Activated naive CD8-positive, alpha-beta T cell treated with anti-CD3 and anti-CD28 coated beads, Interleukin-2, amount 50 U/mL, for 16 hours (primary cell): ENCODE measurements around the gene FURIN.
A peak's percentile ranks its signal among the peaks of the same experiment; 100 is the strongest.
"Not testable (repeated sequence)": the region's sequence is repeated elsewhere in the genome, so short reads cannot be mapped to it uniquely, and the experiment has no call there.

Source experiments
- DNase-seq: peaks from one replicate; pipeline ENCODE4 v3.0.0-alpha.2; 2020; ENCODE audit warnings: low read depth, low spot score

FURIN gene

DNA sequence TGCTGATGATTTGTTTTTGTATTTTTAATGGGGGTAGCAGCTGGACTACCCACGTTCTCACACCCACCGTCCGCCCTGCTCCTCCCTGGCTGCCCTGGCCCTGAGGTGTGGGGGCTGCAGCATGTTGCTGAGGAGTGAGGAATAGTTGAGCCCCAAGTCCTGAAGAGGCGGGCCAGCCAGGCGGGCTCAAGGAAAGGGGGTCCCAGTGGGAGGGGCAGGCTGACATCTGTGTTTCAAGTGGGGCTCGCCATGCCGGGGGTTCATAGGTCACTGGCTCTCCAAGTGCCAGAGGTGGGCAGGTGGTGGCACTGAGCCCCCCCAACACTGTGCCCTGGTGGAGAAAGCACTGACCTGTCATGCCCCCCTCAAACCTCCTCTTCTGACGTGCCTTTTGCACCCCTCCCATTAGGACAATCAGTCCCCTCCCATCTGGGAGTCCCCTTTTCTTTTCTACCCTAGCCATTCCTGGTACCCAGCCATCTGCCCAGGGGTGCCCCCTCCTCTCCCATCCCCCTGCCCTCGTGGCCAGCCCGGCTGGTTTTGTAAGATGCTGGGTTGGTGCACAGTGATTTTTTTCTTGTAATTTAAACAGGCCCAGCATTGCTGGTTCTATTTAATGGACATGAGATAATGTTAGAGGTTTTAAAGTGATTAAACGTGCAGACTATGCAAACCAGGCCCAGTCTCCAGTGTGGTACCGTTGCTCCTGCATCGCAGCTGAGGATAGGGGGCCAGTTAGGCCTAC is 14.6 kb downstream of the FURIN start:
- no peak for DNase-seq

DNA sequence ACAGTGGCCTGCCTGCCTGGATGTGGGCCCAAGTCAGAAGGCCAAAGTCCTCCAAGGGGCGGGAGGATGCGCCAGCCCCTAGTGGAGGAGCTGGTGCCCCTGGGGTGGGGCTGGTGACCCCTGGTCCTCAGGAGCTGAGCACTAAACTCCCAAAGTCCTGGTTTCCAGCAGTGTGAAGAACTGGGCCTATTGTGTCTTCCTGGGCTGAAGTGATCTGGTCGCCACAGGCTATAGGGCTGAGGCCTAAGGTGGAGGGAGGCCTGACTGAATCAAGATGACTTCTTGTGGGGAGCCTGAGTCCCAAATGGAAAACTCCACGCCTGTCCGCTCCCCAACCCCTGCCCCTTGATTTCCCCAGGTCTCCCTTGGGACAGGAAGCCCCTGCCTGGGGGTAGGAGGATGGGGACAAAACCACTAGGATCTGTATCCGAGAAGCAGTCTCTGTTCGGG is 15.2 kb downstream of the FURIN start:
- no peak for DNase-seq

DNA sequence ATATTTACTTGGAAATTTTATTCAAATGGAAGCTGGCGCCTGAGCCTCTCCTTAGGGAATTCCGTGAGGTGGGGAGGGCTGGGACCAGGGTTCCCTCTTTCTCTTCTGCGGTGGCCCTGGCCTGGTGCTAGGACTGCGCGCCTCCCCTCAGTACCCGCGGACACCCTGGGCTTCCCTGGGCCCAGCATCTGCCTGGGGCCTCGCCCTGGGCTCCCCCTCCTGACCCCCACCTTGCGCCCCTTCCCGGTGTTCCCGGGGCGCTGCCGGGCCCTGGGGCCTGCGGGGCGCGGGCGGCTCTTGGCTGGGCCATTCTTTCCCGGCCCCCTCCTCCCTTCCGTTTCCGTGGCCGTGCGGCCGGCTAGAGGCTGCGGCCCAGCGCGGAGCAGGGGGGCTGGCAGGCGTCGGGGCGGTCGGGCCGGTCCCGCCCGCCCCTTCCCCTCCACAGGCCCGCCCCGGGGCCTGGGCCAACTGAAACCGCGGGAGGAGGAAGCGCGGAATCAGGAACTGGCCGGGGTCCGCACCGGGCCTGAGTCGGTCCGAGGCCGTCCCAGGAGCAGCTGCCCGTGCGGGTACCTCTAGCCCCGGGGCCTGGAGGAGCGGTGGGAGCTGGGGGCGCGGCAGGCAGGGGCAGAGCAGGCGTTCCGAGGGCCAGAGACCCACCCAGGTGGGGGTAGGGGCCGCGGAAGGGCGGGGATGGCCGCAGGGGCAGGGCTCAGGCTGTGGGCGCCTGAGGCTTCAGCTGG is 15.8 kb downstream of the FURIN start, which contains the start of gene FES:
Gene FES, plus strand, starts transcription at position 529 of the 743 bp plus-strand sequence. CDS start 542 bp downstream, outside the sequence.
- no peak for DNase-seq

DNA sequence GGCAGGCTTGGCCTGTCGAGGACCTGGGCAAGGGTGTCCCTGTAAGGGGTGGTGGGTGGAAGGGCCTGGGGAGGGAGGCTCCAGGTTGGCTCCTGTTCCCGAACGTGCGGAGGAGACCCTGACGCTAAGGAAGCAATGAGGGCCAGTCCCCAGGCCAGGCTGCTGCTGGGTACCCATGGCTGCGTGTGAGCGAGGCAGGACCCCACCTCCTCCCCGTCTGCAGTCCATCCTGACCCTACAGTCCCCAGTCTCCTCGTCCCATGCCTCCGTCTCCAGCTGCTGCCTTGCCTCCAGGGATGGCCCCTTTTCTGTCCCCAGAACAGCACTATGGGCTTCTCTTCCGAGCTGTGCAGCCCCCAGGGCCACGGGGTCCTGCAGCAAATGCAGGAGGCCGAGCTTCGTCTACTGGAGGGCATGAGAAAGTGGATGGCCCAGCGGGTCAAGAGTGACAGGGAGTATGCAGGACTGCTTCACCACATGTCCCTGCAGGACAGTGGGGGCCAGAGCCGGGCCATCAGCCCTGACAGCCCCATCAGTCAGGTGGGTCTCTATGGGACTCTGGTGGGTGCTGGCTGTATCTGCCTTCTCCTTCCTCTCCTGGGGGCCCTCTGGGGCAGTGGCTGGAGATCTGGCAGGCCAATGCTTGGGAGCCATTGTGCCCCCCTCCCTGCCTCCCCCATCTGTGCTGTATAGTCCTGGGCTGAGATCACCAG is 16.5 kb downstream of the FURIN start:
- no peak for DNase-seq

DNA sequence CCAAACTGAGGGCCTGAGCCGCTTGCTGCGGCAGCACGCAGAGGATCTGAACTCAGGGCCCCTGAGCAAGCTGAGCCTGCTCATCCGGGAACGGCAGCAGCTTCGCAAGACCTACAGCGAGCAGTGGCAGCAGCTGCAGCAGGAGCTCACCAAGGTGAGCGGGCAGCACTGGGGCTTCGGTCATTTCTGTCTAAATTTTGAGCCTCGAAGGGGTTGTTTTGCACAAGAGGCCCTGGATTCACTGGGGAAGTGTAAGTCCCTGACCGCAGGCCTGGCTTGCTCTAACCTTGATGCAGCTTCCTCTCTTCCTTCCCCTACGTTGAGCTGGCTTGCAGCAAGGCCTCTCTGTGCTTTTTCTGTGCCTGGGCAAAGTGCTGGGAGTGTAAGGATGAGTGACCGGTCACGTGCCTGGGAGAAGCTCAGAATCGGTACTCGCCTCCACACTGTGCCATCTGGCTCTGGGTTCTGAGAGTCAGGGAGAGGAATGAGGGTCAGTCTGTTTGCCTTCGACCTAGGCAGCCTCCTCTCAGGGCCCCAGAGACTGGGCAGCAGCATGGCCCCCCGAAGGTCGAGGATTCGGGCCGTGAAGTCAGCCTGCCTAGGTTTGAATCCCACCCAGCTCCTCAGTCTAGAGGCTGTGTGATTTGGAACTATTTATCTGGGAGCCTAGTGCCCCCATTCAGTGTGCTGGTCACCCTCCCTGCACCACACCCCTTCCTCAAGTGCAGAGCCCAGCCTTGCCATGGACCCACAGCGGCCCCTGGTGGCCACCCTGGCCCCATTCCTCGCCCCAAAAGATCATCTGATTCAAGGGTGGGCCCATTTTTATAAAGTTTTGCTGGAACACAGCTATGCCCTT is 17.3 kb downstream of the FURIN start:
- DNase-seq = peak; percentile 52

DNA sequence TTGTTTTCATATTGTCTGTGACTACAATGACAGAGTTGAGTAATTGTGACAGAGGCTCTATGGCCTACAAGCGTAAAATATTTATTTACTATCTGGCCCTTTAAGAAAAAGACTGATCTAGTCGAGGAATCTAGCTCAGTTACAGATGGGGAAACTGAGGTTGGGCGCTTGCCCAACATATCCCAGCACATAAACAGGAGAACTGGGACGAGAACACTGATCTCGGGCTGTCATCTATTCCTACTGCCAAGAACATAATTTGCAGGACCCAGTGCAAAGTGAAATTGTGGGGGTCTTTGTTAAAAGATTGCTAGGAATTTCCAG is 17.9 kb downstream of the FURIN start:
- no peak for DNase-seq

DNA sequence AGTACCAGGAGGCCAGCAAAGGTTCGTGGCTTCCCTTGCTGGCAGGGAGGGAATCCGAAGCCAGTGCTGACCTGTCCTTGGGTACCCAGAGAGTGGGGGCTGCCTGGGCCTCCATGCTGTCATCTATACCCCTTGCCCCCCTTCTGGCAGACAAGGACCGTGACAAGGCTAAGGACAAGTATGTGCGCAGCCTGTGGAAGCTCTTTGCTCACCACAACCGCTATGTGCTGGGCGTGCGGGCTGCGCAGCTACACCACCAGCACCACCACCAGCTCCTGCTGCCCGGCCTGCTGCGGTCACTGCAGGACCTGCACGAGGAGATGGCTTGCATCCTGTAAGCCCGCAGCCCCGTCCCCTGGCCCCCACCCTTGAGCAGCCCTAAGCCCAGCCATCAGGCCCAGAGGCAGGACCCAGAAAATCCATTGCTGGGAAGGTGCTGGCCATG is 18.7 kb downstream of the FURIN start:
- DNase-seq = no peak

DNA sequence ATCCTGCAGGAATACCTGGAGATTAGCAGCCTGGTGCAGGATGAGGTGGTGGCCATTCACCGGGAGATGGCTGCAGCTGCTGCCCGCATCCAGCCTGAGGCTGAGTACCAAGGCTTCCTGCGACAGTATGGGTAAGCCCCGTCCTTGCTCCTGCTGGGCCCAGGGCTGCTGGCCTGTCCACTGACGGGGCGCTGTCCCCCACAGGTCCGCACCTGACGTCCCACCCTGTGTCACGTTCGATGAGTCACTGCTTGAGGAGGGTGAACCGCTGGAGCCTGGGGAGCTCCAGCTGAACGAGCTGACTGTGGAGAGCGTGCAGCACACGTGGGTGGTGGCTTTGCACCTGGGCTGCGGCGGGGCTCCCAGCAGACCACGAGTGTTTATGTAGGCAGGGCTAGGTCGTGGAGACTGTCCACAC is 20.9 kb downstream of the FURIN start:
- DNase-seq = no peak

DNA sequence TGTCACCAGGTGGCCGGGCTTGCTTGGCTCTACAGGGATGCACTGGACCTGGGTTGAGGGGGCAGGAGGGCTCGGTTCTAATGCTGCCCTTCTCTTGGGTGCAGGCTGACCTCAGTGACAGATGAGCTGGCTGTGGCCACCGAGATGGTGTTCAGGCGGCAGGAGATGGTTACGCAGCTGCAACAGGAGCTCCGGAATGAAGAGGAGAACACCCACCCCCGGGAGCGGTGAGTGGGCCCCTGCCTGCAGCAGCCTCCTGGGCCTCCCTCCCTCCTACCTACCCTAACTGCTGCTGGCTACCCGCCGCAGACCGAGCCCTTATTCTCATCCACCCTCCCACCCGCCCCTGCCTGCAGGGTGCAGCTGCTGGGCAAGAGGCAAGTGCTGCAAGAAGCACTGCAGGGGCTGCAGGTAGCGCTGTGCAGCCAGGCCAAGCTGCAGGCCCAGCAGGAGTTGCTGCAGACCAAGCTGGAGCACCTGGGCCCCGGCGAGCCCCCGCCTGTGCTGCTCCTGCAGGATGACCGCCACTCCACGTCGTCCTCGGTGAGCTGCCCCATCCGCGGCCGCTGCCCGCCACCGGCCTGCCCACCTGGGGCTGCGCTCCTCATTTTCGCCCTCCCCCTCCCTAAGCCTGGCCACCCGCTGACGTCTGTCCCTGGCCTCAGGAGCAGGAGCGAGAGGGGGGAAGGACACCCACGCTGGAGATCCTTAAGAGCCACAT is 21.5 kb downstream of the FURIN start:
- no peak for DNase-seq

DNA sequence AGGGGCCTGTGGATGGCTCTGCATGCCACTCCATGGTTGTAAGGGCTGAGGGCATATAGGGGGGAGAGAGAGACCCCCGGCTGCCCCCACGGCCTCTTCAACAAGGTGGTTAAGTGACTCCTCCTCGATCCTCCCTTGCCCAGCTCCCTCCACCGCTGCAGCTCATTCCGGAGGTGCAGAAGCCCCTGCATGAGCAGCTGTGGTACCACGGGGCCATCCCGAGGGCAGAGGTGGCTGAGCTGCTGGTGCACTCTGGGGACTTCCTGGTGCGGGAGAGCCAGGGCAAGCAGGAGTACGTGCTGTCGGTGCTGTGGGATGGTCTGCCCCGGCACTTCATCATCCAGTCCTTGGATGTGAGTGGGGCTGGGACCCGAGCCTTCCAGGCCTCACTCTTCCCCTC is 22.5 kb downstream of the FURIN start:
- DNase-seq = no peak

DNA sequence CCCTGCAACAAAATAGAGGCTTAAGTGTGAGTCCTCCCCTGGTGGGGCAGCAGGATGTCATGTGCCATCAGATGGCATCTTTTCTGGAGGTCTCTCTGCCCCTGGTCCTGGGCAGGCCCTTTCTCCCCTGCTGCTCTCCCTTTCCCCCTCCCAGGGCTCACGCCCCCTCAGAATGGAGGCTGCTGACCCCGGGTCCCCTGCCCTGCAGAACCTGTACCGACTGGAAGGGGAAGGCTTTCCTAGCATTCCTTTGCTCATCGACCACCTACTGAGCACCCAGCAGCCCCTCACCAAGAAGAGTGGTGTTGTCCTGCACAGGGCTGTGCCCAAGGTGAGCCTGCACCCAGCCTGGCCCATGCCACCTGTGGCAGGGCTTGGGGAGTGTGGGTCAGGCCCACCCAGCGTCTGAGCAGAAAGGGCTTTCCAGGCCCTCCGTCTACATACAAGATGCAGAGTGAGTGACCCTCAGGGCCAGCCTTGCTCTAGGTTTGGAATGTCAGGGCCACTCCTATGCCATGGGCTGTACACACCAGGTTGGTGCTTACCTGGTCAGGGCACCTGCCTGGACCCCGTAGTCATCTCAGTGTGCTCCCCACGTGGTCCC is 23.1 kb downstream of the FURIN start:
- no peak for DNase-seq

DNA sequence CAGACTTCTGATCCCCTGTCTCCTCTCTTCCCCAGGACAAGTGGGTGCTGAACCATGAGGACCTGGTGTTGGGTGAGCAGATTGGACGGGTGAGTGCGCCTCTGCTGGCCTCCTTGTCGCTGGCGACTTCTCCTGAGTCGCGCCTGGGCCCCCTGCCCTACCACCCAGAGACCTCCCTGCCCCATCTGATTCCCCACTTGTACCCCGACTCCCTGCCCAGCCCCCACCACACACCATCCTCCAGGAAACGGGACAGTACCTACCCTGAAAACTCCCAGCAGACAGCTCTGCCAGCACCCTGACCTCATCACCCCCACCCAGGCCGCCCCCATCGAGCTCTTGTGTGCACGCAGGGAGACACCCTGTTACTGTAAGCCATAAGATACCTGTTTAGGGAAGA is 23.6 kb downstream of the FURIN start:
- no peak for DNase-seq

DNA sequence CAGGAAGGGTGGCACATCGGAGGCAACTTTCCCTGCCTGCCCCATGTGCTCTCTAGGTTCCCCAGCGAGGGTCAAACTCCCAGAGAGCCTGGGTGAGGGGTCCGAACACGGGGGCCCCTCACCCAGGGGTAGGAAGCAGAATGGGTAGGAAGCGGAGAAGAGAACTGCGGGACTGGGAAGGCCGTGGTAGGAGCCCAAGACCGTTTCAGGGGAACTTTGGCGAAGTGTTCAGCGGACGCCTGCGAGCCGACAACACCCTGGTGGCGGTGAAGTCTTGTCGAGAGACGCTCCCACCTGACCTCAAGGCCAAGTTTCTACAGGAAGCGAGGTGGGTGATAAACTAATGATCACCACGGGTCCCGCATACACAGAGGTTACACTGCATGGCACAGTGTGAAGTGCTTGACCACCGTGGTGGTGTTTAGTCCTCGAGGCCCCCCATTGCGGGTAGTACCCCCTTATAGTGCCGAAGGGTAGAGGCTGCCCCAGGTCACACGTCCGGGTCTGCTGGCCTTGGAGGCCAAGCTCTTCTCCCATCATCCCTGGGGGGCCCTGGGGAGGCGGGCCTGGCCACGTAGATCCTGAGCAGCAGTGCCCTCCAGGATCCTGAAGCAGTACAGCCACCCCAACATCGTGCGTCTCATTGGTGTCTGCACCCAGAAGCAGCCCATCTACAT is 24.2 kb downstream of the FURIN start:
- DNase-seq = no peak

DNA sequence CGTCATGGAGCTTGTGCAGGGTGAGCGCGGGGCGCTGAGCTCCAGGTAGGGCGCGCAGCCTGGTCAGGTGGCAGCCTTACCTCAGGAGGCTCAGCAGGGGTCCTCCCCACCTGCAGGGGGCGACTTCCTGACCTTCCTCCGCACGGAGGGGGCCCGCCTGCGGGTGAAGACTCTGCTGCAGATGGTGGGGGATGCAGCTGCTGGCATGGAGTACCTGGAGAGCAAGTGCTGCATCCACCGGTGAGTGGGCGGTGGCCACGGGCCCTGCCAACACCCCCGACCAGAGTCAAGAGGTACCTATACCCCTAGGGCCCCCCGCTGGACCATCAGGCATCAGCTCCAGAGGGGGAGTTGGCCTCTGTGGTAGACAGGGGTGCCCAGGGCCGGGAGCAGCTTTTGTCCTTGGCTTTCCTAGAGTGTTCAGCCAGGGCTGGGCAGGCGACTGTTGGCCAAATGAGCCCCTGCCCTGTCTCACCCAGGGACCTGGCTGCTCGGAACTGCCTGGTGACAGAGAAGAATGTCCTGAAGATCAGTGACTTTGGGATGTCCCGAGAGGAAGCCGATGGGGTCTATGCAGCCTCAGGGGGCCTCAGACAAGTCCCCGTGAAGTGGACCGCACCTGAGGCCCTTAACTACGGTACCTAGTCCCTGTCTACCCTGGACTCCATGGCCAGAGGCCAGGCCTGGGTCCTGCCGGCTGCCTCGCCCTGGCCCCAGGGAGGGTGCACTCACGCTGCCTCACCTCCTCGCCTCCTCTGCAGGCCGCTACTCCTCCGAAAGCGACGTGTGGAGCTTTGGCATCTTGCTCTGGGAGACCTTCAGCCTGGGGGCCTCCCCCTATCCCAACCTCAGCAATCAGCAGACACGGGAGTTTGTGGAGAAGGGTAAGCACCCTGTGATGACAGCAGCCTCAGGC is 25.0 kb downstream of the FURIN start:
- no peak for DNase-seq

DNA sequence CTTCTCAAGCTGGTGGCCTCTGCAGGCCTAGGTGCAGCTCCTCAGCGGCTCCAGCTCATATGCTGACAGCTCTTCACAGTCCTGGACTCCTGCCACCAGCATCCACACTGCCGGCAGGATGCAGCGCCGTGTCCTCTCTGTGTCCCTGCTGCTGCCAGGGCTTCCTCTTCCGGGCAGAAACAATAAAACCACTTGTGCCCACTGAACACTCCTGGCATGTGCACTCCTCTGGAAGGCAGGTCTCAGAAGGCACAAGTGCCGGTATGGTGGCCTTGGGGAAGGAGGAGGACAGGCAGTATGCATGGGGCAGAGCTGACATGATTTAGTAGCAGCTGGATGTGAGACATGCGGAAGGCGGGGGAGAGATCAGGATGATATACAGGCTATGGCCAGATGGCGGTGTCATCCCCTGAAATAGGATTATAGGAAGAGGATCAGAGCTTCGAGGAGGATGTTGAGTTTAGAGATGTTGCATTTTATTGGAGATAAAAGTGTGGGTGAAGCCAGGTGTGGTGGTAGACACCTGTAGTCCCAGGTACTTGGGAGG is 27.3 kb downstream of the FURIN start:
- no peak for DNase-seq

DNA sequence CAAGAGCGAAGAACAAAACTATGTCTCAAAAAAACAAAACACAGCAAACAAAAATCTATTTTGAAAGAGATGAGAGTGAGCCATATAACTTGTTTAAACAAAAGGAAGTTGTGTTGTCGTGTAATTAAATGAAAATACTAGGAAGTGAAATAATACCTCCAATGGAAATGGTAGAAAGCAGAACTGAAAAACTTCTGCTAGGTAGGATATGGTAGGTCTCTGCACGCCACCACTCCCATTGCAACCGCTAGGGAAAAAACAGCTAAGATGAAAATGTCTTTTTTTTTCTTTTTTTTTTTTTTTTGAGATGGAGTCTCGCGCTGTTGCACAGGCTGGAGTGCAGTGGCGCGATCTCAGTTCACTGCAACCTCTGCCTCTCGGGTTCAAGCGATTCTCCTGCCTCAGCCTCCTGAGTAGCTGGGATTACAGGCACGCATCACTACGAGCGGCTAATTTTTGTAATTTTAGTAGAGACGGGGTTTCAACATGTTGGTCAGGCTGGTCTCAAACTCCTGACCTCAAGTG is 28.8 kb downstream of the FURIN start:
- not testable (repeated sequence) for DNase-seq

DNA sequence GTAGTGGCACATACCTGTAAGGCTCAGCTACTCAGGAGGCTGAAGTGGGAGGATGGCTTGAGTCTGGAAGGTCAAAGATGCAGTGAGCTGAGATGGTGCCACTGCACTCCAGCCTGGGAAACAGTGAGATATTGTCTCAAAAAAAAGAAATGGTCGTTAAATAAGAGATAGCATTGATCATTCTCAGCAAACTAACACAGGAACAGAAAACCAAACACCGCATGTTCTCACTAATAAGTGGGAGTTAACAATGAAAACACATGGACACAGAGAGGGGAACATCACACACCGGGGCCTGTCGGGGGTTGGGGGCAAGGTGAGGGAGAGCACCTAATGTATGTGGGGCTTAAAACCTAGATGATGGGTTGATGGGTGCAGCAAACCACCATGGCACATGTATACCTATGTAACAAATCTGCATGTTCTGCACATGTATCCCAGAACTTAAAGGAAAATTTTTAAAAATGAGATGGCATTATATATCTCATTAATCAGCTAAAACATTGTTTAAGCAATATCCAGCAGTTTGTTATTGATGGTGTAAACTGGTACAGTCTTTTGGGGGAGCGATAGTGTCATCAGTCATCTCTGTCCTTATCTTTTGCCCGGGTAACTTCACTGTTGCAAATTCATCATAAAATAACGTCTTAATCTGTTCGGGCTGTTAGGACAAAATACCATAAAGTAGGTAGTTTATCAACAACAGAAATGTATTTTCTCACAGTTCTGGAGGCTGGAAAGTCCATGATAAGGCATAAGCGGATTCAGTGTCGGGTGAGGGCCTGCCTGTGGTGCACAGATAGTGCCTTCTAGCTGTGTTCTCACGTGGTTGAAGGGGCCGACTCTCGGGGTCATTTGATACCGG is 33.0 kb downstream of the FURIN start:
- no peak for DNase-seq
